K562 (cell line): ENCODE data around the gene ZBTB46. TPM values are rescaled to one million over a fixed set of nuclear protein-coding genes. Genes with fewer than 3 reads are reported as not detected.

Source experiments
- BRD9 ChIP-seq: fragments of 450-650 bp; IDR thresholded peaks from 2 replicates; pipeline ENCODE4 v1.6.1; 2018; ENCODE audit warnings: low read depth; ENCODE audit not compliant: partially characterized antibody
- DDX20 ChIP-seq: fragments of 450-650 bp; IDR thresholded peaks from 2 replicates; pipeline ENCODE4 v1.6.1; 2016; ENCODE audit warnings: missing genetic modification characterization, low read depth, mild to moderate bottlenecking, missing compliant biosample characterization, moderate library complexity
- DEAF1 ChIP-seq: fragments of 450-650 bp; formaldehyde crosslinking; IDR thresholded peaks from 2 replicates; pipeline ENCODE4 v1.4.0; 2020; ENCODE audit warnings: mild to moderate bottlenecking, moderate library complexity
- GMEB1 ChIP-seq: fragments of 250-450 bp; sonication (Bioruptor Pico); IDR thresholded peaks from 2 replicates; pipeline ENCODE4 v1.4.0; 2020; ENCODE audit warnings: mild to moderate bottlenecking
- GTF2F1 ChIP-seq: IDR thresholded peaks from 2 replicates; pipeline ENCODE4 v1.6.1; 2011; ENCODE audit warnings: low read depth, low read length, improper control_type of control experiment
- MAFK ChIP-seq: IDR thresholded peaks from 2 replicates; pipeline ENCODE4 v1.6.1; 2011; ENCODE audit warnings: low read length, improper control_type of control experiment
- RBM25 ChIP-seq: fragments of 200-400 bp; formaldehyde crosslinking; IDR thresholded peaks from 2 replicates; pipeline ENCODE4 v1.6.1; 2018; ENCODE audit warnings: low read length, low read depth, moderate library complexity; ENCODE audit not compliant: severe bottlenecking
- RREB1 ChIP-seq: fragments of 250-450 bp; sonication (Bioruptor Pico); IDR thresholded peaks from 2 replicates; pipeline ENCODE4 v1.4.0; 2020
- SREBF1 ChIP-seq: fragments of 150-350 bp; IDR thresholded peaks from 2 replicates; pipeline ENCODE4 v1.6.1; 2014; ENCODE audit warnings: antibody characterized with exemption, low read depth, low read length, borderline replicate concordance
- STAG1 ChIP-seq: sonication (generic); formaldehyde crosslinking; IDR thresholded peaks from 2 replicates; pipeline ENCODE4 v1.5.0; 2020; ENCODE audit warnings: missing genetic modification reagents, borderline replicate concordance
- TARDBP ChIP-seq: fragments of 450-650 bp; IDR thresholded peaks from 2 replicates; pipeline ENCODE4 v1.6.1; 2016
- ZFP91 ChIP-seq: sonication (generic); formaldehyde crosslinking; IDR thresholded peaks from 2 replicates; pipeline ENCODE4 v1.8.0; 2022; ENCODE audit warnings: mild to moderate bottlenecking, missing genetic modification reagents
- ZNF584 ChIP-seq: fragments of 200-800 bp; sonication (Bioruptor generic); IDR thresholded peaks from 2 replicates; pipeline ENCODE4 v1.6.1; 2016; ENCODE audit warnings: low read depth, mild to moderate bottlenecking, missing genetic modification characterization, missing compliant biosample characterization
- polyA plus RNA-seq, 8 experiments: library from polyadenylated mRNA; depleted of rRNA in 4 of 8; stranded (reverse) in 5 of 8; unstranded in 3 of 8; fragments of >200 nt; fragmentation: Nextera tagmentation in 2 of 8; fragmentation: Illumina TruSeq in 1 of 8; extraction: Ambion mirVana in 2 of 8; extraction: Trizol in 1 of 8; gene quantifications; 2 replicates each; pipeline versions ENCODE4 v1.2.1 to v1.2.3, GENCODE V29; 2011 to 2014; ENCODE audit warnings: inconsistent platforms in 1 of 8, missing spikeins in 1 of 8
- total RNA-seq, 7 experiments: library from RNA; depleted of rRNA in 6 of 7; stranded (reverse); fragments of >200 nt in 6 of 7; fragmentation: Illumina TruSeq in 2 of 7; extraction: Trizol in 2 of 7; gene quantifications; 2 replicates each; pipeline versions ENCODE4 v1.2.1 to v1.2.3, GENCODE V29; 2011 to 2021; ENCODE audit warnings: low replicate concordance in 1 of 7
- TF ChIP-seq, protein P1 (sequence below): sonication (generic); formaldehyde crosslinking; IDR thresholded peaks from 2 replicates; pipeline ENCODE4 v1.8.0; 2022; ENCODE audit warnings: missing genetic modification reagents, mild to moderate bottlenecking, moderate library complexity, borderline replicate concordance

Gene ZBTB46
- total and polyA plus RNA-seq, 9 of the 15 experiments (the other 6 are each of a cell fraction or from before 2014, with no cell fraction given), result 0.29 to 4.1 (median 1.1) TPM

DNA sequence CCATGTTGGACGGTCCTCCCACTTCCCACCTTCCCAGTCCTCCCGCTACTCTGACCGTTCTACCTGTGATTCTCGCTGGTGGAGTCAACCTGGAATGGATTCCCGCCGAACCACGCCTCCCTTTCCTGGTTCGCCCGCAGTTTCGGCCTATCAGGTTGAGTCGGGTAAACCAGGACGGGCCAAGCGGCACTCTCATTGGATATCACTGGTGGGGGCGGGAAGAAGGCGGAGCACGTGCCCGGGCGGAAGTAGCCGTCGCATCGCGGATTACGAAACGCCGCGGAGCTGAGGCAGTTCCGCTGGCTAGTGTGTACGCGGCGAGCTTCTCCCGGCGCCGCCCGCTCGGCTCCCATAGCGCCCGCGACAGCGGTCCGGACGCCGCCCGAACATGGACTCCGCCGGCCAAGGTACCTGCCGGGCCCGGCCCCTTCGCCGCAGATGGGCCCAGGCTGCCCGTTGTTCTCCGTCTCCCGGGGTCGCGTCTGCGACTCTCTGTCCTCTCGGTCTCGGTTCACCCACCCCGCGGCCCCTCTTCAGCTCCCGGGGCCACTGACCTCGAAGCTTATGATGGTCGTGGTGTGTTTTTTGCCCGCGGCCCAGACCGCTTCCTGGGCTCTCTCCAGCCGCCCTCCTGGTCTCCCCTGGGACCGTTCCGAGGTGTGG lies 34.0 kb upstream of the ZBTB46 start, which contains the start of gene TPD52L2 (continued):
- TF ChIP-seq RREB1 (CRISPR knock-in tag) (no peak), GTF2F1 (peak; percentile 45; the same call in 1 of the 2 replicates), MAFK (0 out of 2 replicates have a peak, but pooled peaks have one; percentile 12), BRD9 (no peak), TARDBP (no peak), SREBF1 (no peak), GMEB1 (peak; percentile 61; the same call in 1 of the 2 replicates), DDX20 (tag) (no peak), RBM25 (peak; percentile 68), STAG1 (CRISPR knock-in tag) (no peak), ZFP91 (CRISPR knock-in tag) (no peak), DEAF1 (CRISPR knock-in tag) (no peak), ZNF584 (no peak)
- TF ChIP-seq, protein P1, sequence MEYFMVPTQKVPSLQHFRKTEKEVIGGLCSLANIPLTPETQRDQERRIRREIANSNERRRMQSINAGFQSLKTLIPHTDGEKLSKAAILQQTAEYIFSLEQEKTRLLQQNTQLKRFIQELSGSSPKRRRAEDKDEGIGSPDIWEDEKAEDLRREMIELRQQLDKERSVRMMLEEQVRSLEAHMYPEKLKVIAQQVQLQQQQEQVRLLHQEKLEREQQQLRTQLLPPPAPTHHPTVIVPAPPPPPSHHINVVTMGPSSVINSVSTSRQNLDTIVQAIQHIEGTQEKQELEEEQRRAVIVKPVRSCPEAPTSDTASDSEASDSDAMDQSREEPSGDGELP (CRISPR knock-in tag), result peak; percentile 88
